Measurements from ENCODE around the gene CCDC9. TPM values are rescaled to one million over a fixed set of nuclear protein-coding genes. Genes with fewer than 3 reads are reported as not detected.

The CCDC9 gene
- total and polyA plus RNA-seq, 2 of the 8 experiments (the other 6 are each of a cell fraction or from before 2014, with no cell fraction given): 3.7 to 29.8 TPM

GRCh38 chr19:47268028-47268427 is 11.7 kb downstream of the CCDC9 start (continued):
- TF ChIP-seq CHD7 (IDR thresholded peaks at IDR 0.05; ENCODE audit: insufficient replicate concordance, low read length) (no peak), KDM4A (IDR thresholded peaks at IDR 0.05; ENCODE audit: low read depth, low read length, severe bottlenecking) (no peak), RBBP5 (IDR thresholded peaks at IDR 0.05; ENCODE audit: borderline replicate concordance, low read depth, low read length) (no peak), TAF1 (IDR thresholded peaks at IDR 0.05; ENCODE audit: low read depth, low read length) (no peak), SP2 (IDR thresholded peaks at IDR 0.05; ENCODE audit: low read length) (no peak), RFX5 (IDR thresholded peaks at IDR 0.05; ENCODE audit: borderline replicate concordance, low read depth, low read length) (no peak), HDAC2 (IDR thresholded peaks at IDR 0.05; ENCODE audit: borderline replicate concordance in 1 of 2, low read depth in 2 of 2, low read length in 2 of 2) (no peak), MAFK (IDR thresholded peaks at IDR 0.05; ENCODE audit: low read depth, low read length) (no peak), CREB1 (IDR thresholded peaks at IDR 0.05) (no peak), JUN (IDR thresholded peaks at IDR 0.05; ENCODE audit: low read depth, low read length) (no peak), SRF (IDR thresholded peaks at IDR 0.05; ENCODE audit: low read depth, low read length) (no peak), CTBP2 (IDR thresholded peaks at IDR 0.05; ENCODE audit: borderline replicate concordance, insufficient read depth, insufficient read length, low read length) (no peak)

Data from H1 (cell line).